Hematopoietic multipotent progenitor cell treated with erythropoietin and hydrocortisone succinate and interleukin-3 and kit ligand, for 15 days (in vitro differentiated cells): Measurements from ENCODE around the gene SGMS1.

Experiments
- DNase-seq: peaks from one replicate; pipeline ENCODE4 v3.0.0-alpha.2; 2015; ENCODE audit warnings: low spot score

SGMS1 gene

GRCh38 chr10:50397312-50398140 lies 226.2 kb downstream of the SGMS1 start:
- DNase-seq, result peak; percentile 38

DNA sequence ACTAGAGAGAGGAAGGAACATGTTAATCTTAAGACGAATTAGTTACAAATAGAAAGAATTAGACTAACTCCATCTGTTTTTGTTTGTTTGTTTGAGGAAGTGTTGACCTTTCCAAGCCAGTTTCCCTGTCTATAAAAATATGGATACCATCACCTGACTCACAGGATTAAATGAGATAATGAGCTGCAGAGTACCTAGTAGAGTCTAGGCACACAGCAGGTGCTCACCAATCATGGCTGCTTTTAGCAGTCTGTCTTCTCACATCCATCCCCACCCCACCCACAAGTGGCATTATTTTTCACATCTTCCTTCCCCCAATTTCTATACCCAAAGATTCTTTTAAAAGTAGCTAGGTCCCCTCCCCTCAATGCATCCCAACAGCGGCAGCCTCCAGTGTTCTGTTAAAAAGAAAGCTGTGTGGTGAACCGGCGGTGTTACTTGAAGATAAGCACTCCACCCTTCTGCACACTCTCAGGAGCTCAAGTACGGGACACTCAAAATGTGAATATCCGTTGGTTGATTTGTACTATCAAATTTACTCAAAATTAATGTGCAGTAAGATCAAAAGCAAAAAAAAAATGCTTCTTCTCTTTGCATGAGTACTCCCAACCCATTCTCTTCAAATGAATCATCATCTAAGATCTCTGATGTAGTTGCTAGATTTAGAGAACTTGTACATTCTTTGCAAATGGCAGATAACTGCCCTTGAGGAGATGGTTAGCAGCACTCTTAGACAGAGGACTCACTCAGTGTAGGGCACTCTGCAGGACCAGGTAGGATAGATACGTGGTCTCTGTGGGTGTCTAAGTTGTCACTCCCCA lies 227.1 kb downstream of the SGMS1 start:
- peak; percentile 68 for DNase-seq

DNA sequence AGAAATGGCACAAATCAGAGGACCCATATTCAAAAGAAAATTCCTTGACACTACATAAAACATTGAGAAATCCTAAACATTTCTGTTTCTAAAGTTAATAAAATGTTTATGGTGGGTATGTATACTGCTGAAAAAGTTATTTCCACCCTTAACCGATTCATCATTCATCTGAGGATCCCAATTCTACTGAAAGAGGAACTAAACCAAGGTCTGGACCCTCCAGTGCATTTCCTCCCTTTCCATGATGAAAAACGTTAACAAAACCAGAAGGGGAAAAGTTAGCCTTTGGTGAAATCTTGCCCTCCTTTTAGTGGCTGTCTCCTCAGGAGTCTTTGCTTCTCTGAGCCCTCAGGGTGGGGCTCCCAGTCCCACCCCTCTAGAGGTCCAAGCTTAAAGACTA lies 227.9 kb downstream of the SGMS1 start:
- no peak for DNase-seq

DNA sequence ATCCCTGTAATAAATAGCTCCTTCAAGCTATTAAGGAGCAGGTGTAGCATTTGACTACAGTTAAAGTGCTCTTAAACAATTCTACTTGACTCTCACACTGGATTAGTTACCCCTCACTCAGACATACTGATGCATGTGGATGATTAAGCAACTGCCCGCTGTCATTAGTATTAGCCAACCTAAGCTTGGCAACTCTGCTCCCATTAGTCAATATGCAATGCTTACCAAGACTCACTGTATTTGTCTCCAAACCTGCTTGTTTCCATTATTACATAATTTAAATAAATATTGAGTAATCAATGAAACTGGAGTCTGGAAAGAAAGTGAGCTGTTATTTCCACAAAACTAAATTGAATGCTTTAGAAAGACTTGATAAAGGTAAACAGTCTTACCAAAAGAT lies 228.5 kb downstream of the SGMS1 start:
- DNase-seq, result no peak

DNA sequence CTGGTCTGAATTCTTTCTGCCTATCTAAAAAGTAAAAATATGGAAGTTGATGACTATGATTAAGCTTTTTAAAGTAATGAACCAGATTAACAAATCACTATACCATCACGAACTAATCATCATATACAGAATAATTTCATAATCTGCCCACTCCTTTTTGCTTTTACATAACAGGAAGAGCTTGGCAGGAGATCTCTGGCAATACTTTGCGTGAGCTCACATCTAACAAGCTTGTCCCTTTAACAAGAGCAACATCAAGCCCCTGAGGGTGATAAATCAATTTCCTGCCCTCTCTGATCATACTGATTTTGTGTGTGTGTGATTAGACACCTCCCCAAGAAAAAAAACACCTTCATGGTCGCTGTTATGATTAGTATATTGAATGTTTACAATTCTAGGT lies 228.9 kb downstream of the SGMS1 start:
- no peak for DNase-seq

GRCh38 chr10:50393784-50394467 lies 229.8 kb downstream of the SGMS1 start:
- peak; percentile 35 for DNase-seq

DNA sequence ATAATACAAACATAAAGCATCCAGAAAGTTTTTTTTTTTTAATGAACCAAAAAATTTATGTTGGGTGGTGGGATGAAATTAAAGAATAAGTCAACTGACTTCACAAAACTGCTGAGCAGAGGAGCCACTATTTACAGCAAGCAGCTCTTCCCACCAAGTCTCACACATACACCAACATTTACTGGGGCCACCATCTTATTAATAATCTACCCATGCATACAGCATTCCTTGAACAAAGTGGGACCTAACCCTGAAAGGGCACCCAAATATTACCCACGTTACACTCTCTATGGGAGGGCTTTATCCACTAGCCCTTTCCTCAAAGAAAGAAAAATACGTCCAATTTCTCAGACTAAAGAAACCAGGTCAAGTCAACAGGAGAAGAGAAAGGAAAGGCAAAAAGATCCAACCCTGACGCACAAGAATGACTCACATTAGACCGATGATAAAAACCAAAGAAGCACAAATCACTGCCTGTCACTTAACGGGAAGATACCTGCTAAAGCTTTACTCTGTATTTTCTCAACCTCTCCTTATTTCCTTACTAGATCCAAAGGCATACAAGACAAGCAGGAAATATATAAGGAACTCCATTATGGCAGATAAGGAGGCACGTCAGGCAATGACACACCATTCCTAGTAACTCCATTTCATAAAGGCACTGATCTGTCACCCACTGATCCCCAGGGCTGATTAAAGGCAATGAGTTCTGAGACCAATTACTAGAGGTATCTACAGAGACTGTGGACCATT lies 230.6 kb downstream of the SGMS1 start:
- peak; percentile 20 for DNase-seq

GRCh38 chr10:50392426-50392825 lies 231.3 kb downstream of the SGMS1 start:
- DNase-seq, result no peak

GRCh38 chr10:50390302-50390701 lies 233.5 kb downstream of the SGMS1 start:
- DNase-seq, result no peak

DNA sequence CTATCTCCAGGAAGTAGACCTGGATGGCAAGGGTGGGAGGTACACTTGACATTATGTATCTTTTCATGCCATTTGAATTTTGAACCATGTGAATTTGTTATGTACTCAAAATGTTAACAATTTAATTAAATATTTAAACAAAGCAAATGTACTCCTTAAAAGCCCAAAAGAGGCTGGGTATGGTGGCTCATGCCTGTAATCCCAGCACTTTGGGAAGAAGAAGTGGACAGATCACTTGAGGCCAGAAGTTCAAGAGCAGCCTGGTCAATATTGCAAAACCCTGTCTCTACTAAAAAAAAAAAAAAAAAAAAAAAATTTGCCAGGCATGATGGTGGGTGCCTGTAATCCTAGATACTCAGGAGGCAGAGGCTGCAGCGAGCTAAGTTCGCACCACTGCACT lies 235.6 kb downstream of the SGMS1 start:
- no peak for DNase-seq

DNA sequence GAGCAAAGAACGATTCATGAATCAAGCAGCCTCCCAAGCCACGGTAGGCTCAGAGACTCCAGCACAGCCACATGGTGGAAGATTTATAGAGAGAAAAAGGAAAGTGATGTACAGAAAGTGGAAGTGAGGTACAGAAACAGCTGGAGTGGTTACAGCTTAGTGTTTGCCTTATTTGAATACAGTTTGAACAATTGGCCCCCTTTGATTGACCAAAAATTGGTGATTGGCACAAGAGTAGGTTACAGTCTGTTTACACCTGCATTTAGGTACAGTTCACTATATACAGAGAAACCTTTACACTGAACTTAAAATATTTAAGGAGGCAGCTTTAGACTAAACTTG lies 236.1 kb downstream of the SGMS1 start:
- DNase-seq, result no peak

GRCh38 chr10:50387007-50387731 lies 236.6 kb downstream of the SGMS1 start:
- no peak for DNase-seq

GRCh38 chr10:50385624-50386023 lies 238.1 kb downstream of the SGMS1 start:
- DNase-seq, result no peak

DNA sequence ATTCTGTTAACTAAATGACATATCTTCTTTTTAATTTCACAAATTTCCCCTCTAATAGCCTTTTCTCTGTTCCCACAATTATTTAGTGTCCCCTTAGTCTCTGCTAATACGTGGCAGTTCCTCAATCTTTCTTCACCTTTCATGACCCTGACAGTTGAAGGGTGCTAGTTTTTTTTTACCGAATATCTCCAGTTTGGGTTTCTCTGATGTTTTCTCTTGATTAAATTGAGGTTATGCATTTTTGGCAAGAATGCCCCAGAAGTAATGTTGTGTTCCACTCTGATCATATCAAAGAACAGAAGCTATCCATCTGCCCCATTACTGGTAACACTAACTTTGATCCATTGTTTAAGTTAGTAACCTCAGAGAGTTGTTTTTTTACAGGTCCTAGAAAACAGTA lies 238.9 kb downstream of the SGMS1 start:
- no peak for DNase-seq

DNA sequence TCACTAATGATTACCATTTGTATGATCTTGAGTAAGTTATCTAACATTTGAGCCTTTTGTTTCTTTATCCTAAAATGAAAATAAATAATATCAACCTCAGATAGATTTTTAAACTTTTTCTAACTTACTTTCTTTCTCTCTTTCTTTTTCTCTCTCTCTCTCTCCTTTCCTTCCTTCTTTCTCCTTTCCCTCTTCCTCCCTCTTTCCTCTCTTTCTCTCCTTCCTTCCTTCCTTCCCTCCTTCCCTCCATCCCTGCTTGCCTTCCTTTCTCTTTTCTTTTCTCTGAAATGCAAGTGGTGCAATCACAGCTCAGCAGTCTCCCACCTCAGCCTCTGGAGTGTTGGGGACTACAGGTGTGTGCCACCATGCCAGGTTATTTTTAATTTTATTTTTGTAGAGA lies 239.5 kb downstream of the SGMS1 start:
- DNase-seq, result no peak

DNA sequence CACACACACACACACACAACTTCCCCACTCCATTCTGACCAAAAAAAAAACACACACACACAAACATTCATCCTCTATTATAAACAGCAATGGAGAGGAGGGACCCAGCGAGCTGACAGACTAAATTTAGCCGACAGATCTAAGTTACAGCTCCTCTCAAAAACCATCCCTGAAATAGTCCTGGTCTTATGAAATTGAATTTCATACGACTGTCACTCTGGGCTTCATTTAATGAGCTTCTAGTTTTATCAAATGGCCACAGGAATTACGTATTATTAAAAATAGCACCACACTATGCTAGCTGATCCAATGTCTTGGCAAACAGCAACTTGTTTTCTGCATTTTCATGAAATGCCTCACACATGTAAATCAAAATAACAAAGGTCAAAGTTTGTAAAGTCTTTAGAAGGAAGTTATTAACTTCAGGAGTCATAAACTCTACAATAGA lies 241.2 kb downstream of the SGMS1 start:
- DNase-seq, result no peak

DNA sequence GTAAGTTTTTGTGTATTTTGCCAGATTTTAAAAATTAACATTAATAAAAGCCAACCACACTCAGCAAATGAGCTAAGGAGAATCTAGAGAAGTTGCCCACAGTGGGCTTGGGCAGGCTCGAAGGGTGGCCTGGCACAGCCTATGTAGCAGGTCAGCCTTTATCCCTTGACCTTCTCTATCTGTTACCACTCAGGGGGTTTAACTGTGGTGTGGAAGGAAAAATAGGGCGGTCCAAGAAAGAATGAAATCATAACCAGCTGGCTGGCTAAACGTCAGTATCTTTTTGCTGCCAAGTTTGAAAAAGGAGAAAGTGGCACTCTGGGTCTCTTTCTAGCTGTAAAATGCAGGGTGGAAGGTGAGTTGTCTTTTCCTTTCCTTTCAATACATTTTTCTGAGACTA lies 242.1 kb downstream of the SGMS1 start:
- no peak for DNase-seq

DNA sequence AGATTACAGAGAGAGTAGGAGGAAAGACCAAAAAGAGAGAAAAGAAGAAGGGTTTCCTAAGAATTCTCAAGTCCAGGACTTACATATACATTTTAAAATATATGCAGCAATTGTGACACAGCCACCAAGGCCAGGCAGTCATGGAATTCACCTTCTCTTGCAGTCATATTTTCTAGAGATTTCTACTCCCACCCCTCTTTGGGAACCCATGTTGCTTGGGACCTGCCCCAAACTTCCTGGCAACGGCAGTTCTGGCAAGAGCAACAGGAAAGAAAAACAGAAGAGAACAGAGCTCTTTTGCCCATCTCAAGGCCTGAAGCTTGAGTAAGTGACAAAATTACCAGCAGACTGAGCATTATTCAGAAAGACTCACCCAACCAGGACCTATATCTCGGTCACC lies 244.1 kb downstream of the SGMS1 start:
- no peak for DNase-seq

- DNase-seq, result no peak
Observed at GRCh38 chr10:50375745-50376144, 248.0 kb downstream of the SGMS1 start.

GRCh38 chr10:50375051-50375452 lies 248.7 kb downstream of the SGMS1 start:
- DNase-seq, result no peak

GRCh38 chr10:50373821-50374501 lies 249.8 kb downstream of the SGMS1 start:
- no peak for DNase-seq
